GDM1 (cell line): ENCODE data around the gene RNASET2.

Experiments used
- DNase-seq: peaks from one replicate; lab custom pipeline; 2025; lab: John Stamatoyannopoulos, UW

RNASET2 gene, protein sequence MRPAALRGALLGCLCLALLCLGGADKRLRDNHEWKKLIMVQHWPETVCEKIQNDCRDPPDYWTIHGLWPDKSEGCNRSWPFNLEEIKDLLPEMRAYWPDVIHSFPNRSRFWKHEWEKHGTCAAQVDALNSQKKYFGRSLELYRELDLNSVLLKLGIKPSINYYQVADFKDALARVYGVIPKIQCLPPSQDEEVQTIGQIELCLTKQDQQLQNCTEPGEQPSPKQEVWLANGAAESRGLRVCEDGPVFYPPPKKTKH

GRCh38 chr6:166956444-166957086 is at the start of gene RNASET2:
Gene RNASET2 (minus strand): TSS chr6:166956550. CDS start chr6:166956182, 368 bp downstream.
- peak; percentile 88 for DNase-seq

- DNase-seq = no peak
These were observed 49.2 kb upstream of the RNASET2 start for GRCh38 chr6:167005350-167006159.

- DNase-seq = no peak
These were observed 44.4 kb upstream of the RNASET2 start for GRCh38 chr6:167000759-167001158.

DNA sequence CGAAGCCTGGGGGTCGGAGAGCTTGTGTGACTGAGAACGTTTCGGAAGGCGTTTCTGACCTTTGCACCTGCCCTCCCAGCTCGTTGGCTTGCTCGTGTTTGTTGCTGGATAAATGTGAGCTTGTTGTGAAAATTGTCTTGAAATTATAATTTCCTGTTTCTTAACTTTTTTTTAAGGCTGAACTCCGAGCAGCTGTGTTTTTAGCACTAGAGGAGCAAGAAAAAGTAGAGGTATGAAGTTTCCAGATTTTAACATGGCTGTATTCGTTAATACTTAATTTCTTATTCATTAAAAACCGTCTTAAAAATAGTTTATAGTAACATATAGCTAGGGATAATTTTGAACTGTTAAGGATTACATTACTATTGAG is 43.5 kb upstream of the RNASET2 start:
- DNase-seq = no peak

DNA sequence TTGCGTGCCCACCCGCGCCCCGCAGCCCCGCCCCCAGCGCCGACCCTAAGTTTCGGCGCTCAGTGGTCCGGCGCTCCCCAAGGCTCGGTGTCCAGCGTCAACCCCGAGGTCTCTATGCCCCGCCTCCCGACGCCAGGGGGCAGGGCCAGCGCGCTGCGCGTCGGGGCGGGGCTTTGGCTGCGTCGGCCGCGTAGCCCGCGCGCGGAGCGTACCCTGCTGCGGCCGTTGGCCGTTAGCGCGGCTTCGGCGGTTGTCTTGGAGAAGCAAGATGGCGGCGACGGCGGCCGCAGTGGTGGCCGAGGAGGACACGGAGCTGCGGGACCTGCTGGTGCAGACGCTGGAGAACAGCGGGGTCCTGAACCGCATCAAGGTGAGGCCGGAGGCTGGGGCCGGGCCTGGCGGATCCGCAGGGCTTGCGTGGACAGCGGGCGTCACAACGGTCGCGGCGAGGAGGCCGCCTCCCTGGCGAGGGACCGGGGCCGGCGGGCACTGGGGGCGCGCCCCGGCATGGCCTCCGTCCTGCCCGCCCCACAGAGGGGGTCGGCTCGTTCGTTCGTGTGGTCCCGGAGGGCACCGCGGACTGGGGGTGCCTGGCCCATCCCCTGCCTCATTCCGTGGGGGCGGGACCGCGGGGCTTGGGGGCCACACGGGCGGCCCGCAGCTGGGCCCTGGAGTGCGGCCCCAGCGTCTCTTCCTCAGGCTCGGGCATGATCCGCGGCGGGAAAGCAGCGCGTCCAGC is 43.0 kb upstream of the RNASET2 start, which contains the start of gene CEP43:
Gene CEP43, plus strand, starts transcription at position 253 of the 739 bp plus-strand sequence. Its CDS starts 16 bp downstream, at position 269.
- DNase-seq = peak; percentile 97

DNA sequence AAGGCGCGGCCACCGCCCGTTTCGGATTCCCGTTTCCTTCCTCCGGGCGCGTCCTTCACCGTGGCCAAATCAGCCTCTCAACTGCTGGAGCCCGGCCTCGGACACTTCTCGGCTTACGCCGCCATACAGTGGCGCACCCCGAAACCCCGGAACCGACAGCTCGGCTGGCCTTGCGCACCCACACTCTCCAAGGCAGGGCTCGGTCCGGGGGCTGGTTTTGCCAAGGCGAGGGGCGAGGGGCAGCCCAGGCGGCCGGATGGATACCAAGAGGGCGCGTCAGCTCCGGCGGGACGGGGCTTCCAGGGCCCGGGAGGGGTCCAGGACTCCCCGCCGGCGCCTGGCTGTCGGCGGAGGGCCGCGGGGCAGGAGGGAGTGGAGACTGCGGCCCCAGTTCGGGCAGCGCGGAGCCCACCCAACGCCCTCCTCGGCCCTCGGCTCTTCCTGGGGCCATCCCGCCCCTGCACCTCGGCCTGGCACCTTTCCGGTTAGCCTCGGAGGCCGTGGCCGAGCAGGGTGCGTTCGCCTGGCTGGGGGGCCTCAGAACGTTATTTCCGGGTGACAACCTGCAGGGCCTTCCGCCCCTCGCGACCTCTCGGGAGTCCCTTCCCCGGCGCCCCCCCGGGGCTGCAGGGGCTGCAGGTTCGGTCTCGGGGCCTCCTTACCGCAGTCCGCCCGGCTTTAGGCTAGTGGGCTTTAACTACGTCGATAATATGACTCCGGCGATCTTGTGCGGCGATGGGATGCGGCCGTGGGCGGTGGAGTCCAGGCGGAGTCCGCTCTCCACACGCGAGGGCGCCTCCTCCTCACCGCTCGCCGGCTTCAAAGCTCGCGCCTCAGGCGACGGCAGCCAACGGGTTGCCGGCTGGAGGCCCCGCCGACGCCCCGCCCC is 42.1 kb upstream of the RNASET2 start:
- DNase-seq = no peak

DNA sequence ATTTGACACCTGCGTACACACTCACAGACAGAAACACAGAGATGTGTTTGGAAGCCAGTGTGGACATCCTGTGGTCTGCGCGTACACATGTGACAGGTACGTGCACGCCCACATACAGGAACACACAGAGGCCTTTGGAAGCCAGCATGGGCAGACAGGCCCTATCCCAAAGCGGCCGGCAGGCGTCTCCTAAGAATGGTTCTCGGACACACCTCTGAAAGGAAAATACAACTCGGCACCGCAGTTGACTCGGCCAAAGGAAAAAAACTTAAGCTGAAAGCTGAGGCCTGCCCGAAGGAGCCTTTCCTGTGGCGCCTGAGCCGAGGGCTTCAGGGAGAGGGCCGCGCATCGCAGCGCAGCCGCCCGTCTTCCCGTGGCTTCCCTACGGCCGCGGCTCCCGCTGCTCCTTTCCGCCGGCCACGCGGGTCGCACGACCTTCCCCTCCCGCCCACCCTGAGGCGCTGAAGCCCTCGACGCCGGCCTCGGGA is 41.5 kb upstream of the RNASET2 start:
- no peak for DNase-seq

GRCh38 chr6:166997348-166997747 is 41.0 kb upstream of the RNASET2 start:
- DNase-seq = no peak

DNA sequence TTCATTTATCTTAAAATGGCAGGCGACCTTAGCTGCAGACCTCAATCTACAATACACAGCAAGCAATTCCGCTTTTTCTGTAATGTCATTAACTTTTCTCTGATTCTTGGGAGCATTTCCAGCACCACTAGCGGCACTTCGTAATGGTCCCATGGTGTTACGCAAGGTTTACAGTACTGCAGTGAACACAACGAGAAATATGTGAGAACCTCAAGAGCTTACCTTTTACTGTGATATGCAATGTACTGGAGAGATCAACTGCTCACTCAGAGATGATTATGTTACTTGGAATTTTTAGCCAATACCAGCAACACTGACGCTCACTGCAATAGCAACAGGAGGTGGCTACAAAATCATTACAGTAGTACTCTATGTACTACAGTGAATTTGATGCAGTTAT is 40.1 kb upstream of the RNASET2 start:
- no peak for DNase-seq

GRCh38 chr6:166989427-166990032 is 33.2 kb upstream of the RNASET2 start:
- DNase-seq = no peak

GRCh38 chr6:166988674-166989201 is 32.4 kb upstream of the RNASET2 start:
- DNase-seq = no peak

DNA sequence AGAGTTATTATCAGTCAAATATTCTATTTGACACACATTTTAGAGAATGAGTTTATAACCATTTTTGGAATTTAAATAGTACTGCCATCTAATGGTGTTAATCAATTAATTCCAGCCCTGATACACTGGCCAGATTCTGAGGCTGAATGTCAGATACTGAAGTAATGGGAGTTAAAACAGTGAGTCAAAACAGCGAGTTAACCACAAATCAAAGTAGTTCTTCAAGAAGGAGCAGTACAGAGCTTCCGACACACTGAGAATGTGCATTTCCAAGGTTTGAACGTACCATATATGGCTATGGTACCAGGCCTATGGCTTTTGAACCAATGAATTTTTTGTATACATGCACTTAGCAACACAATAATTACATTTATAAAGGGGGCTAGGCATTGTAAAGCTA is 31.6 kb upstream of the RNASET2 start:
- no peak for DNase-seq

DNA sequence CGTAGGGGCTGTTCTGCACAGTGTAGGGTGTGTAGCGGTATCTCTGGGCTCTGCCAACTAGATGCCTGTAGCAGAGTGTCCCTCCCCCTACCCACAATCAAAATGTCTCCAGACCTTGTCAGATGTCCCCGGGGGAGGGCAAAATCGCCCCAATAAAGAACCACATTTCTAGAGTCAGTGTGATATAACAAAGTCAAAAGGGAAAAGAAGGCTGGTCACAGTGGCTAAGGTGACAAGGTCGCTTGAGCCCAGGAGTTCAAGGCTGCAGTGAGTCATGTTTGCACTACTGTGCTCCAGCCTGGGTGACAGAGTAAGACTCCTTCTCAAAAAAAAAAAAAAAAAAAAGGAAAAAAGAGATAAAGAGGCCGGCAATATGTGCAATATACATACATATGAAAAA is 31.1 kb upstream of the RNASET2 start:
- no peak for DNase-seq

- no peak for DNase-seq
These were observed 24.4 kb upstream of the RNASET2 start for GRCh38 chr6:166980738-166981137.

- no peak for DNase-seq
These were observed 21.5 kb upstream of the RNASET2 start for GRCh38 chr6:166977621-166978525.

DNA sequence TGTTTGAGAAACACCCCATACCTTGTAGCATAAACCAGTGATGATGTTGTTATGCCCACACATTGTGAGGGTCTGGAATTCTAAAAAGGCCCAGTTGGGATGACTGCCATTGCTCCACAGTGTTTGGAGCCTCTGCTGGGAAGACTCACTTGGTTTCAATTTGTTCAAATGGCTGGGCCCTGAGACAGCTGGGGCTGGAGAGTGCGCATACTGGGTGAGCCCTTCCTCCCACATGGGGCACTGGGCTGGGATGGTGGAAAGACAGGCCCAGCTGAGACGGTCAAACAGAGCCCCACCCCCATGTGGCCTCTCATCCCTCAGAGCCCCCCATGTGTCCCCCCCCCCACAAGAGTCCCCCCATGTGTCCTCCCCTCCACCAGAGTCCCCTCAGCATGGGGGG is 20.3 kb upstream of the RNASET2 start:
- no peak for DNase-seq

- no peak for DNase-seq
These were observed 15.8 kb upstream of the RNASET2 start for GRCh38 chr6:166972101-166972500.

DNA sequence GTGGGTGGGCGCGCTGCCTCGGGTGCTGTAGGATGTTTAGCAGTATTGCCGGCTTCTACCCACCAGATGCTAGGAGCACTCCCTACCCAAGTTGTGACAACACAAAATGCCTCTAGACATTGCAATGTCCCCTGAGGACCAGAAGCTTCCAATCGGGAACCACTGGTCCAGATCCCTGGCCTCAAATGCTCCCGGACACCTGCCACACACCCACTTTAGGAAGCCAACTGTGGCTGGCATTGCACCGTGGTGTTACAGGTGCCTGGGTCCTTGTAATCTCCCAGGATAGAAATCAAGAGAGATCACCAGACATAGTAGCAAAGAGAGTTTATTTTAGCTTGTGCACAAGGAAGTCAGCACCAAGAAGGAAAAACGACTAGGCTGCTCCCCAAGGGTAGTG is 14.9 kb upstream of the RNASET2 start:
- no peak for DNase-seq

DNA sequence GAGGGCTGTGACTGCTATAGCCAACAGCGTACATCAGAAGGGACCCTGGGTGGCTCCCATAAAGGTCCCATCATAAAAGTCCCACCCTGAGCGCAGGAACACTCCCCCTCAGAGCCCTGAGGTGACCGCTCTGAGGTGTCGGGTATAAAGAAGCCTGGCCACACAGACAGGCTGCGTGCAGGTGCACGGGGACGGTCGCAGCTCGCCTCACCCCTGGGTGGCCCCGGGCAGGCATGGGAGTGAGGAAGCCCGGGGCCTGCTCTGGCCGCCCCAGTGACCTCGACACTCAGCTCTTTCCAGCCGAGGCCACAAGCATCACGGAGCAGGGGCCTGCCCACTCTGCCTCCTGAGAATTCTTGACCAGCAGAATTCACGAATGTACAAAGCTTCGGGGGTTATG is 14.4 kb upstream of the RNASET2 start:
- DNase-seq = no peak
